ENCODE data around the gene DVL3. TPM values are rescaled to one million over a fixed set of nuclear protein-coding genes. Genes with fewer than 3 reads are reported as not detected.

DVL3 gene
- total and polyA plus RNA-seq, 4 donors, result 8.6 to 26.3 (median 17.4) TPM

DNA sequence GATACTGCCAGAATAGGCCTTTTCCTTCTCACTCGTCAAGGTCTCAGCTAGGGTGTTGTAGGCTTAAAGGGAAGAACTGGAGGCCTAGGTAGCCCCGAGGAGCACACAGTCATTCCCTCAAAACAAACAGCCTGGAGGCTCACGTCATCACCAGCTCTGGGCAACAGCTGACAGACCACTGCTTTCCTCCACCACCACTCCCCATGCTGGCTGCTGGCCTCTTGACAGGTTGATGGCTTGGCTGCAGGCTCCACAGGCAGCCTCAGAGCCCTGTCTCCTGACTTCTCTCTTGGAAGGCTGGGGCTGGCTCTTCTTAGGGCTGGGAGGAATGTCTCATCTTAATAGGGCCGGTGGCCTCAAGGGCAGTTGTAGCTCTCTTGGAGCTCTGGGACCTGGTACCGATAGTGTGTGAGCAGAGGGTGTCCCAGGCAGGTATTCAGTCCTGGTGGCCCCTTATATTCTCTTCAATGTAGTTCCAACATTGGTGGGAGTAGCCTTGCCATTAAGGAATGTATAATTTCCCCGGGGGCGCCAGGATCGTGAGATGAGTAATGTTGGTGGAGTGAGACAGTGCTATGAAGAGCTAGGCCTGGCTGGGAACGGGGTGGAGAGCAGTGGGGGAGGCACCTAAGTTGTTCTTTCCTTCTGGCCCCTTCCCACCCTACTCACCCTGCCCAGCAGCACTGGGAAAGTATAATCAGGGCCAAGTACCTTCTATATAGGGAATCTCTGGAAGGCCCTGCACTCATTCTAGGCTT lies 13.4 kb downstream of the DVL3 start:
- TF ChIP-seq NR2F2 (IDR thresholded peaks at IDR 0.05) (no peak), JUND (IDR thresholded peaks at IDR 0.05) (no peak), RXRA (IDR thresholded peaks at IDR 0.05) (no peak), RAD21 (IDR thresholded peaks at IDR 0.05) (no peak), REST (IDR thresholded peaks at IDR 0.05) (no peak)
- DNase-seq (ENCODE audit: low spot score), result no peak
- Histone ChIP-seq H3K4me3 (ENCODE audit: low read depth in 1 of 3, low read length in 3 of 3) (no peak overlapping the region), H3K9me3 (ENCODE audit: control insufficient read depth in 4 of 4, low read length in 3 of 4) (no peaks in the 10 kb centered on the region), H3K36me3 (ENCODE audit: control insufficient read depth in 4 of 4, insufficient read depth in 3 of 4, low read depth in 1 of 4, low read length in 3 of 4) (peaks cover 15 to 73% (median 48%) of the 10 kb centered on the region in 4 donors), H3K4me1 (ENCODE audit: control insufficient read depth in 4 of 4, insufficient read depth in 4 of 4, low read length in 3 of 4) (no peaks in the 10 kb centered on the region), H3K27ac (ENCODE audit: low read depth in 1 of 2, low read length in 2 of 2) (no peak overlapping the region), H3K27me3 (ENCODE audit: control insufficient read depth in 4 of 4, insufficient read depth in 4 of 4, low read length in 3 of 4) (no peaks in the 10 kb centered on the region), H3K9ac (ENCODE audit: low read depth in 1 of 2, low read length in 2 of 2) (no peak overlapping the region)
- 94% methylated on average over 9 of the region's 9 CpGs for WGBS

GRCh38 chr3:184169896-184170875 lies 15.0 kb downstream of the DVL3 start:
- 95% methylated on average over 66 of the region's 66 CpGs for WGBS
- H3K9ac ChIP-seq (ENCODE audit: low read depth in 1 of 2, low read length in 2 of 2), result no peak overlapping the region
- DNase-seq (ENCODE audit: low spot score), result no peak
- no peak overlapping the region for H3K27ac ChIP-seq (ENCODE audit: low read depth in 1 of 2, low read length in 2 of 2)
- no peaks in the 10 kb centered on the region for H3K27me3 ChIP-seq (ENCODE audit: control insufficient read depth in 4 of 4, insufficient read depth in 4 of 4, low read length in 3 of 4)
- peaks cover 0 to 3% (median 0%) of the 10 kb centered on the region in 4 donors for H3K4me1 ChIP-seq (ENCODE audit: control insufficient read depth in 4 of 4, insufficient read depth in 4 of 4, low read length in 3 of 4)
- TF ChIP-seq SP1 (IDR thresholded peaks at IDR 0.05), result no peak
- TF ChIP-seq RAD21 (IDR thresholded peaks at IDR 0.05), result no peak
- no peak for TF ChIP-seq EGR1 (IDR thresholded peaks at IDR 0.05; ENCODE audit: low read depth in 2 of 2)
- TF ChIP-seq HNF4A (conservative IDR thresholded peaks at IDR 0.05), result no peak
- no peak for TF ChIP-seq TAF1 (conservative IDR thresholded peaks at IDR 0.05)
- no peak for TF ChIP-seq FOXA1 (IDR thresholded peaks at IDR 0.05)
- no peak for TF ChIP-seq JUND (IDR thresholded peaks at IDR 0.05)
- no peak for TF ChIP-seq CTCF (IDR thresholded peaks at IDR 0.05; ENCODE audit: low read depth, low read length, missing input control)
- TF ChIP-seq RXRA (IDR thresholded peaks at IDR 0.05), result no peak
- no peak for TF ChIP-seq YY1 (IDR thresholded peaks at IDR 0.05)
- TF ChIP-seq REST (IDR thresholded peaks at IDR 0.05), result no peak
- no peak for TF ChIP-seq GABPA (IDR thresholded peaks at IDR 0.05 in 1 of 2, conservative IDR thresholded peaks at IDR 0.05 in 1 of 2)
- no peak for TF ChIP-seq MAX (IDR thresholded peaks at IDR 0.05)
- no peak for TF ChIP-seq NR2F2 (IDR thresholded peaks at IDR 0.05)
- no peak for TF ChIP-seq ATF3 (IDR thresholded peaks at IDR 0.05)
- H3K4me3 ChIP-seq (ENCODE audit: low read depth in 1 of 3, low read length in 3 of 3), result no peak overlapping the region
- H3K36me3 ChIP-seq (ENCODE audit: control insufficient read depth in 4 of 4, insufficient read depth in 3 of 4, low read depth in 1 of 4, low read length in 3 of 4), result peaks cover 8 to 57% (median 41%) of the 10 kb centered on the region in 4 donors
- H3K9me3 ChIP-seq (ENCODE audit: control insufficient read depth in 4 of 4, low read length in 3 of 4), result no peaks in the 10 kb centered on the region
